ENCODE results near the gene UNC5CL.

Gene UNC5CL

GRCh38 chr6:40999569-40999968 lies 39.5 kb downstream of the UNC5CL start:
- no peak for DNase-seq

GRCh38 chr6:40998661-40999060 lies 40.4 kb downstream of the UNC5CL start:
- no peak for DNase-seq

- no peak for DNase-seq
These were observed 41.6 kb downstream of the UNC5CL start for GRCh38 chr6:40997234-40997957.

GRCh38 chr6:40996591-40997233 lies 42.3 kb downstream of the UNC5CL start:
- no peak for DNase-seq

GRCh38 chr6:40992746-40993145 lies 46.3 kb downstream of the UNC5CL start:
- no peak for DNase-seq

GRCh38 chr6:40990301-40990700 lies 48.7 kb downstream of the UNC5CL start:
- no peak for DNase-seq

- DNase-seq, result no peak
These were observed 49.5 kb downstream of the UNC5CL start for GRCh38 chr6:40989204-40990169.

GRCh38 chr6:40988634-40989033 lies 50.4 kb downstream of the UNC5CL start:
- no peak for DNase-seq

- DNase-seq, result no peak
These were observed 51.9 kb downstream of the UNC5CL start for GRCh38 chr6:40986921-40987819.

GRCh38 chr6:40986364-40986763 lies 52.7 kb downstream of the UNC5CL start:
- DNase-seq, result no peak

GRCh38 chr6:40983752-40984151 lies 55.3 kb downstream of the UNC5CL start:
- no peak for DNase-seq

- DNase-seq, result no peak
These were observed 56.1 kb downstream of the UNC5CL start for GRCh38 chr6:40982917-40983316.

- no peak for DNase-seq
These were observed 60.2 kb downstream of the UNC5CL start for GRCh38 chr6:40978687-40979289.

GRCh38 chr6:40977695-40978094 lies 61.3 kb downstream of the UNC5CL start:
- no peak for DNase-seq

GRCh38 chr6:40977085-40977484 lies 61.9 kb downstream of the UNC5CL start:
- no peak for DNase-seq
